Medulla oblongata (tissue), 1 donor: ENCODE data around the gene HIP1.
"Not testable (repeated sequence)": the region's sequence is repeated elsewhere in the genome, so short reads cannot be mapped to it uniquely, and the experiment has no call there.

Source experiments
- DNase-seq: peaks from one replicate; pipeline ENCODE4 v3.0.0-alpha.2; 2015; ENCODE audit errors: extremely low spot score

Gene HIP1

DNA sequence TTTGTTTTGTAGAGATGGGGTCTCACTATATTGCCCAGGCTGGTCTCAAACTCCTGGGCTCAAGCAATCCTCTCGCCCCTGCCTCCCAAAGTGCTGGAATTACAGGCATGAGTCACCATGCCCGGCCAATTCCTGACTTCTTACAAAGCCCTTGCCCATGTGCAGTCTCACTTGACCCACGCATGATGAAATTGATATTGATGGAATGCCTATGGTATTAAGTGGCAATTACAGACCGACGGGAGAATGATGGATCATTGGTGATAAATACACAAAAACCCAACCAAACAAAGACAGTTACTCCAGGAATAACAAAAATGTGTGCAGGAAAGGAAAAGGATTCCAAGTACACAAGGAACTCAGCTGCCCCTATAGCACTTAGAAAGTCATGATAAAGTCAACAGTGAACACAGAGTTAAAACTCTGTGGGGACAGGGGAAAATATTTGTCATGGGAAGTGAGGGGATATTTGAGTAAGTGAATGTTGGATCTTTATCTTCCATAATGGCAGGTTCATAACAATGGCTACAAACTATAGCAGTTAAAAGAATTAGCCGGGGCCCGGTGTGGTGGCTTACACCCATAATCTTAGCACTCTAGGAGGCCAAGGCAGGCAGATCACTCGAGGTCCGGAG lies 21.6 kb downstream of the HIP1 start:
- DNase-seq = no peak

GRCh38 chr7:75715864-75716263 lies 22.9 kb downstream of the HIP1 start:
- DNase-seq = no peak

DNA sequence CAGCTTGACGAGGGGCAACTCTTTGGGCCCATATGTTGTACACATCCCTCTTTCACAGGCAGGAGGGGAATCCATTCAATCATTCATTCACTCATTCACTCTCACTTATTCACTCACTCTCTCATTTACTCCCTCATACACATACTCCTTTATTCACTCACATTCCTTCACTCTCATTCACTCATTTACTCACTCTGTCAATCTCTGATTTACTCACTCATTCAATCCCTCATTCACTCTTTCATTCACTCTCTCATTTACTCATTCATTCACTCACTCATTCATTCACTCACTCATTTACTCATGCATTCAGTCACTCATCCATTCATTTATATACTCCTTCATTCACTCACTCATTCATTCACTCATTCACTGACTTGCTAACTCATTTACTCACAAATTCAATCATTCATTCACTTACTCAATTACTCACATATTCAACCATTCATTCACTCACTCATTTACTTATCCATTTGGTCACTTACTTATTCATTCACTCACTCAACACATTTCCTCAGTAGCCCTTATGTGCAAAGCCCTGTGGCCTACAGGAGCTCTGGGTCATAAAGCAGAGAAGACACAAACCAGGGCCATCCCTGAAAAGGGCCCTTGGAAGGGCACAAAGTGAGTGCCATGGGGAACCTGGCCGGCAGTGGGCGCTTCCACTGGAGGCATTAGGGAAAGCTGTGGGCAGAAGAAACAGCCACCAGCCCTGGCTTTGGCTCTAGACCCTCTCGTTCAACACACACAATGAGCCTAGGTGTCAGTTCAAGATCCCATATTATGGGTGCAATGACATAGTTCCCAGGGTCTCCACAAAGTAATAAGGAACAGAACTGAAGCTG lies 26.0 kb downstream of the HIP1 start:
- DNase-seq = no peak

DNA sequence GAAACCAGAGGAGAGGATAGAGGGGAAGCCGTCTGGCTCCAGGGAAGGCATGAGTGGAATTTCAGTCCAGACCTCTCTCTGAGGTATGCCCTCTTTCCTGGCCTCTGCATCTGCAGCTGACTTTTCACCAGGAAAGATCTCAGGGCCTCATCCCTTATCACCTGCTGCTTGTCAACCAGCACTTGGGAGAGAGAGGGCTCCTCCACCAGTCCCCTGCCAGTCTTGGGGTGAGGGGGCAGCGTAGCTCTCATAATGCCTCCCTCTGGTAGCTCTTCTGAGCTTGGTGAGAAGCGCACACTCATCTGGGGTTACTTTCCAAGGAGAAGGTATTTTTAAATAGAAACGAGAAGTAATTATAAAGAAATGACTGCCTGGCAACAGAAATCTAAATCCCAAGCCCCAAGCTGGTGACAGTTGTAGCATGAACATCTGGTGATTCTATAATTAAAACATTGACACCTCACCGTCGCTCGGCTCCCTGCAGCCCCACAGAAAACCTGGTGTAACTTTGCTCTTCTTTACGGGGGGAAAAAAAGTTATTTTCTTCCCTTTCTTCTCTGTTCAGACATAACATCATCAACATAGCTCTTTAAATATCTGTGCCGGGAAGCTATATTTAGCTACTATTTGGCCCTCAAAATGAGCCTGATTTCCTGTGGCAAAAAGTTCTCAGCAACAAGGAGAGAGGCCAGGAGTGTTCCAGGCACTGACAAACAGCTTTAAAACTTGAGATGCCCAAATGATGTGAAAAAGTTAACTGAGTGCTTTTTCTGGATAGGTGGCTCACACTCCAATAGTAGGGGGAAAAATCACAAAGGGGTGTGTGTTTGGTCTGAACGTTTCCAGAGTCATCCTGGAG lies 26.9 kb downstream of the HIP1 start:
- no peak for DNase-seq

GRCh38 chr7:75711076-75711475 lies 27.7 kb downstream of the HIP1 start:
- no peak for DNase-seq

- no peak for DNase-seq
Observed at GRCh38 chr7:75704928-75705327, 33.8 kb downstream of the HIP1 start.

GRCh38 chr7:75702515-75702914 lies 36.2 kb downstream of the HIP1 start:
- DNase-seq = no peak

DNA sequence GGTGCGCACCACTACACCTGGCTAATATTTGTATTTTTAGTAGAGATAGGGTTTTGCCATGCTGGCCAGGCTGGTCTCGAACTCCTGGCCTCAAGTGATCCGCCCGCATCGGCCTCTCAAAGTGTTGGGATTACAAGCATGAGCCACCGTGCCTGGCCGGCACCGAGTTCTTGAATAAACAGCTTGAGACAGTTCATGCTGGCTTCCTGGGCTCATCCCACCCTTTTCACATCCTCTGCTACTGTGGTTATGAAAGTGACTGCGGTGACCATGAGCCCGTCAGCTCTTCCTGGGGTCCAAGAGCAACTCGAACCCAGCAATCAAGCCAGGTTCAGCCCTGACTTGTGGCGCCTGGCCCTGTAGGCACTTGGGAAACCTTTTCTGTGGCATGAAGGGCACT lies 38.7 kb downstream of the HIP1 start:
- no peak for DNase-seq

- DNase-seq = no peak
Observed at GRCh38 chr7:75698358-75698757, 40.4 kb downstream of the HIP1 start.

DNA sequence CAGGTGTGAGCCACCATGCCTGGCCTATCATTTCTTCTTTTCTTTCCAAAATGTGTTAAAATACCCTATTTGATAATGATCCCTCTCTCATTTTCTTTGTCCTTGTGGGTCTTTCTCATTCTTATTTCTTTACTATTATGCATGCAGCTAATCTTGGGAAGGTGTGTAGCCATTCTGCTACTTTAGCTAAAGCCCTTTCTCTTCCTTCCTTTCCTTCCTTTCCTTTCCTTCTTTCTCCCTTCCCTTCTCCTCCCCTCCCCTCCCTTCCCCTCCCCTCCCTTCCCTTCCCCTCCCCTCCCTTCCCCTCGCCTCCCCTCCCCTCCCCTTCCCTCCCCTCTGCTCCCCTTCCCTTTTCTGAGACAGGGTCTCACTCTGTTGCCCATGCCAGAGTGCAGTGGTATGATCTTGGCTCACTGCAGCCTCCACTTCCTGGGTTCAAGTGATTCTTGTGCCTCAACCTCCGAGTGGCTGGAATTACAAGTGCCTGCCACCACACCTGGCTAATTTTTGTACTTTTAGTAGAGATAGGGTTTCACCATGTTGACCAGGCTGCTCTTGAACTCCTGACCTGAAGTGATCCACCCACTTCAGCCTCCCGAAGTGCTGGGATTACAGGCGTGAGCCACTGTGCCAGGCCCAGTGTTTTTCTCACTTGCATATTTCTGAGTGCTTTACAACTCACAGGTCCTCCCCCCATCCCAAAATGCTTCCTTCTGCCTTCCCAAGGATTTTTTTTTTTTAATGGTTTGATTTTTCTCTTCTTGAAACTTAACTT lies 42.3 kb downstream of the HIP1 start:
- no peak for DNase-seq

DNA sequence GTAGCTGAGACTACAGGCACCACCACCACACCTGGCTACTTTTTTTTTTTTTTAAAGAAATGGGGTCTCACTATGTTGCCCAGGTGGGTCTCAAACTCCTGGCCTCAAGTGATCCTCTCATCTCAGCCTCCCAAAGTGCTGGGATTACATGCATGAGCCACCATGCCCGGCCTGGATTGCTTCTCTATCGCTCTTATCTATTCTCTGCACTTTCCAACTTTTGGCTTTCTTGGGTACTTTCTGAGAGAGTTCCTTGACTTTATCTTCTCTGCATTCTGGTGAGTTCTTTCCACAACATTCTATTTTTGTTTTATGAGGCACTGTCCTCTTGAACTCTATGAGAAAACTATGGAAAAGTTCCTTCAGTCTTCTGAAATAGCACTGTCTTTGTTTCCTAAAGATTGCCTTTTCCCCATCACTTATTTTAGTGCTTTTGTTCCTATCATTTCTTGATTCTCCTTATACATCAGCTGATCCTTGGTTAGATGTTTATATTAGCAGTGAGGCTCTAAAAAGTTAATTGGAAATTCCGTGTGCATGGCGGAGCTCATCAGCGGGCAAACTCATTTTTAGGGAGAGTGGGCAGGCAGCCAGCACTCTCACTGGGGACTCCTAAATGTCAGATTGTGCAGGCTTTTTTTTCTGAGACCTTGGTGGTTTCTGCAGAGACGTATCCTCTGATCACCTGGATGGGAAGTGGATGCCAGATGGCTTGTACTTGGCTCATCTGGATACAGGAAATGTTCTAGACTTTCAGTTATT lies 43.9 kb downstream of the HIP1 start:
- DNase-seq = no peak

DNA sequence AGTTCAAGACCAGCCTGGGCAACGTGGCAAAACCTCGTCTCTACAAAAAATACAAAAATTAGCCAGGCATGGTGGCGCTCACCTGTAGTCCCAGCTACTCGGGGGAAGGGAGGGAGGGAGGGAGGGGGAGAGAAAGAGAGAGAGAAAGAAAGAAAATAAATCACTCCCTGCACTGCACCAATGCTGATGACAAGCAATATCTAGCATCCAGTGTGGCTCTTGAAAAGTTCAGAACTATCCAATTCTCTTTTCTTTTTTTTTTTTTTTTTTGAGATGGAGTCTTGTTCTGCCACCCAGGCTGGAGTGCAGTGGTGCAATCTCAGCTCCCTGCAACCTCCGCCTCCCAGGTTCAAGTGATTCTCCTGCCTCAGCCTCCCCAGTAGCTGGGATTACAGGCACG lies 45.1 kb downstream of the HIP1 start:
- not testable (repeated sequence) for DNase-seq

GRCh38 chr7:75691793-75692543 lies 46.8 kb downstream of the HIP1 start:
- DNase-seq = no peak

- DNase-seq = no peak
Observed at GRCh38 chr7:75690121-75690523, 48.6 kb downstream of the HIP1 start.

- DNase-seq = no peak
Observed at GRCh38 chr7:75689246-75690099, 49.3 kb downstream of the HIP1 start.

DNA sequence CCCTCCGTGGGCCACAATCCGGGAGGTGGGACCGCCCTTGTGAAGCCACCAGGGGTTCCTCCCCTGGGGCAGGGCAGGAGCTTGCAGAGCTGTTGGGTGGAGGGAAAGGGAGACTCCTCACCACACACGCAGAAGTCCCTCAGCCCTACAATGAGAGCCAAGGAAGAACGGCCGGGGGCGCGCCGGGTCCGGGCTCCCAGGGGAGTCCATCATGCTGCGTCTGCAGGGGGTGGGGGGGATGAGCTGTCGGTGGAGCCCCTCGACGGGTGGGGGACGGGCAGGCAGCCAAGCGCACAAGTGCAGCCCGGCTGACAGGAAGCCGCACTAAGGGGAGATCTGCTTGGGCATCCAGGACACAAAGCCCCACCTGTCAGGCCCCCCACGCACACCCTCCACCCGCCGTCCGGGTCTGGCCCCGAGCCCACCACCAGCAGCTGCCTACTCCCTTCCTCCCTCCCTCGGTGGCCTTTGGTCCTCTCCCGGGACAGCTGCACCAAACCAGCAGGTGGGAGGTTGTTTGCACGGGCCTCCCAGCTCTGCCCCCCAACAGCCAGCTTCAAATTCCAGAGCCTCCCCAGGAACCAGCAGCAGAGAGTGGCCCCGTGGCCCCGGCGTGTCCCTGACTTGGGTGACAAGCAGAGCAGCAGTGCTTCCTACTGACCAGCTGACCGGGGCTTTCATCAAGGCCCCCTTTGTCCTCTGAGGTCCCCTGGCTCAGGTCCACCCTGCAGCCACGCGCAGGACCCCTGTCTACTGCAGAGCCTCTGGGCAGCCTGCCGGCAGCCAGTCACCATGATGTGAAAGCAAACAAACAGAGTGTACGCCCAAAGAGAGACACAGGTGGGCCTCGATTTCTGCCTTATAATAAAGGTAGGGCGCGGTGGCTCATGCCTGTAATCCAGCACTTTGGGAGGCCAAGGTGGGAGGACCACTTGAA lies 50.3 kb downstream of the HIP1 start:
- peak; percentile 93 for DNase-seq

DNA sequence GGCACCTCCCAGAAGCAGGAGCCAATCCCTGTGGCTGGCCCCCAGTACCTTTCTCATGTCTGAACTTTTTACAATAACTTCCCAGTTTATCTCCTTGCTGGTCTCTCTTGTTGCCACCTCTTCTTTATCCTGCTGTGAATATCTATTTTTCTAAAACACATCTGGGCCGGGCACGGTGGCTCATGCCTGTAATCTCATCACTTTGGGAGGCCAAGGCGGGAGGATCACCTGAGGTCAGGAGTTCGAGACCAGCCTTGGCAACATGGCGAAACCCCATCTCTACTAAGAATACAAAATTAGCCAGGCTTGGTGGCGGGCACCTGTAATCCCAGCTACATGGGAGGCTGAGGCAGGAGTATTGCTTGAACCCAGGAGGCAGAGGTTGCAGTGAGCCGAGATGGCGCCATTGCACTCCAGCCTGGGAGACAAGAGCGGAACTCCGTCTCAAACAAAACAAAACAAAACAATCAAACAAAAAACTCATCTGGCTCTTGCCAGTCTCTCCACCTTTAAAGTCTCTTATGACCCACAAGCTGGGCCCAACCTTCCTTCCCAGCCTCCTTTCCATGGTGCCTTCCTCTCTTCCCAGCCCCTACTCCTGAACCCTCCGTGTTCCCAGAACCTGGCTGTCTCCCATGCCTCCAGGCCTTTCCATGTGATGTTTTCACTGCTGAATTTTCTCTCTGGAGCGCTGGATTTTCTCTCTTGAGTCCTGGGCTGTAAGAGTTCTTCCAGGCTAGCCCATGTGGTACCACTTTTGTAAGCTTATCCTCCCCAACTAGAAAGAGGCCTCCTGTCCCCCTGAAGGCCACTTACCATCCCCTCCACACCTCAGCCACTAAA lies 51.3 kb downstream of the HIP1 start:
- peak; percentile 62 for DNase-seq
